SK-N-DZ (cell line): ENCODE measurements around the gene SPTLC2.
A peak's percentile ranks its signal among the peaks of the same experiment; 100 is the strongest.

ENCODE experiments used
- DNase-seq: peaks from one replicate; pipeline ENCODE4 v3.0.0-alpha.2; 2015; ENCODE audit warnings: low spot score

The SPTLC2 gene

GRCh38 chr14:77623201-77623600 lies 6.8 kb upstream of the SPTLC2 start:
- no peak for DNase-seq

- DNase-seq, result no peak
Measured at GRCh38 chr14:77622366-77622961, 6.0 kb upstream of the SPTLC2 start.

- DNase-seq, result no peak
Measured at GRCh38 chr14:77620222-77620870, 3.9 kb upstream of the SPTLC2 start.

GRCh38 chr14:77618381-77618970 lies 2.0 kb upstream of the SPTLC2 start:
- no peak for DNase-seq

GRCh38 chr14:77616133-77616453 lies 344 bp downstream of the SPTLC2 start:
- no peak for DNase-seq

GRCh38 chr14:77615361-77616132 lies 890 bp downstream of the SPTLC2 start:
- peak; percentile 23 for DNase-seq

GRCh38 chr14:77613201-77613600 lies 3.2 kb downstream of the SPTLC2 start:
- DNase-seq, result no peak

- no peak for DNase-seq
Measured at GRCh38 chr14:77612011-77612620, 4.3 kb downstream of the SPTLC2 start.

DNA sequence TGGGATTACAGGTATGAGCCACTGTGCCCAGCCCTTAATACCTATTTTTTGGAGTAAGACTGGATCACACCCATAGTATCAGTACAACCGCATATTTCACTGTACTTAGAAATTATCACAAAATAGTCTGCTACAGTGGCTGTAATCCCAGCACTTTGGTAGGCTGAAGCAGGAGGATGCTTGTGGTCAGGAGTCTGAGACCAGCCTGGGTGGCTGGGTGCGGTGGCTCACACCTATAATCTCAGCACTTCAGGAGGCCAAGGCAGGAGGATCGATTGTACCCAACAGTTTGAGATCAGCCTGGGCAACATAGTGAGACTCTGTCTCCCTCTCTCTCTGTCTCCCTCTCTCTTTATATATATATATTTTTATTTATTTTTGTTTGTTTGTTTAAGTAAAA lies 5.9 kb downstream of the SPTLC2 start:
- DNase-seq, result no peak

DNA sequence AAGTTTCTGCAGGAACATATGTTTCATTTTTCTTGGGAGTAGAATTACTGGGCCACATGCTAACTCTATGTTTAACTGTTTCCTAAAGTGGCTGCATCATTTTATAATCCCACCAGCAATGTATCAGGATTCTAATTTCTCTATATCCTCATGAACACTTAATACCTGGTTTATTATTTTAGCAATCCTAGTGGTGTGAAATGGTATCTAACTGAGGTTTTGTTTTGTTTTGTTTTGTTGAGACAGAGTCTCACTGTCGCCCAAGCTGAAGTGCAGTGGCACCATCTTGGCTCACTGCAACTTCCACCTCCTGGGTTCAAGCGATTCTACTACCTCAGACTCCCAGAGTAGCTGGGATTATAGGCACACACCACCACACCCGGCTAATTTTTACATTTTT lies 6.5 kb downstream of the SPTLC2 start:
- DNase-seq, result no peak

DNA sequence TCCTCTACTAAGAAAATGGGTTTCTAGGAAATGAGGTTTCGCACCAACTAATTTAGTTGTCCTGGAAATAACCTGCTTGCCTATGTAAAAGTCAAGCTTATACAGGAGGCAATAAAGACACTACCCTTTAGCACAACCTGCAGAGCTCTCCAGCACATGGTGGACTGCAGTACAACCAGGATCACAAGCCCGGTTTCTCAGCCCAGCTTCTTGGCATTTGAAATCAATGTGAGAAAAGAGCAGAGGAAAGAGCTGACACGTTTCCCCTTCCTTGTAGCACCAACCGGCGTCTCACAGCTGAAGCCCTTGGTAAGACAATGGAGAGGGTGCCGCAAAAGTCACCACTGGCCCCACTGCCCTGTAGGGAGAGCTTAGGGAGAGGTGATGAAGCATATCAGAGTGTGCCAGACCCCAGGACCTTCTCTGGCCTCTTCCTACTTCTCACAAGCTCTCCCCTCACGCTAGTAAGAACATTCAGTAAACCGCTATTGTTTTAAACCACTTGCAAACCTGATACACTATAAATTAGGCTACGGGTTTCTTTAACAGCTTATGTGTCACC lies 8.6 kb downstream of the SPTLC2 start:
- no peak for DNase-seq

- DNase-seq, result no peak
Measured at GRCh38 chr14:77605392-77605972, 11.0 kb downstream of the SPTLC2 start.

- peak; percentile 73 for DNase-seq
Measured at GRCh38 chr14:77603654-77604255, 12.7 kb downstream of the SPTLC2 start.

- DNase-seq, result no peak
Measured at GRCh38 chr14:77603031-77603430, 13.4 kb downstream of the SPTLC2 start.

DNA sequence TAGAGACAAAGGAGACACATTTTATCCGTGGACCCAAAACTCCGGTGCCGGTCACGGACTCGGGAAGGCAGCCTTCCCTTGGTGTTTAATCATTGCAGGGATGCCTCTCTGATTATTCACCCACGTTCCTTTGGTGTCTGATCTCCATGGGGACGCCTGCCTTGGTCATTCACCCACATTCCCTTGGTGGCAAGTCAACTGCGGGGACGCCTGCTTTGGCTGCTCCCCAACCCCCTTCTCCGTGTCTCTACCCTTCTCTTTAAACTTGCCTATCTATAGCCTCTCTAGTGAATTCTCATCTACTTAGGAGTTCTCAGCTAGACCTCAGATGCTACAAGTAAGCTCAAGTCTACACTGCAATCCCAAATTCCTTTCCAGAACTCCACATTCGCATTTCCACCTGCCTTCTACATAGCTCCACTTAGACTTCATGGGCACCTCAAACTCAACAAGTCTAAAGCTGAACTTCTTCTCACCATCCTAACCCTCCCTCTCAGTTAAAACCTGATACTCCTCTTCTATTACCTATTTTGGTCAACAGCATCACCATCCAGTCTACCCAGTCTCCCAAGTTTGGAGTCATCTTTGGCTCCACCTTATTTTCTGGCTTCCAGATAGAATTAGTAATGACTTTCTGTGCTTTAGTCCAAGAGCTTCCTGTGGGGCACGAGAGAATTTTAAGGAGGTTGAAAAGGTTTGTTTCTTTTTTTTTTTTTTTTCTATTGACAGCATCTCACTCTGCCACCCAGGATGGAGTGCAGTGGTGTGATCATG lies 14.4 kb downstream of the SPTLC2 start:
- no peak for DNase-seq

GRCh38 chr14:77599889-77600288 lies 16.5 kb downstream of the SPTLC2 start:
- no peak for DNase-seq

DNA sequence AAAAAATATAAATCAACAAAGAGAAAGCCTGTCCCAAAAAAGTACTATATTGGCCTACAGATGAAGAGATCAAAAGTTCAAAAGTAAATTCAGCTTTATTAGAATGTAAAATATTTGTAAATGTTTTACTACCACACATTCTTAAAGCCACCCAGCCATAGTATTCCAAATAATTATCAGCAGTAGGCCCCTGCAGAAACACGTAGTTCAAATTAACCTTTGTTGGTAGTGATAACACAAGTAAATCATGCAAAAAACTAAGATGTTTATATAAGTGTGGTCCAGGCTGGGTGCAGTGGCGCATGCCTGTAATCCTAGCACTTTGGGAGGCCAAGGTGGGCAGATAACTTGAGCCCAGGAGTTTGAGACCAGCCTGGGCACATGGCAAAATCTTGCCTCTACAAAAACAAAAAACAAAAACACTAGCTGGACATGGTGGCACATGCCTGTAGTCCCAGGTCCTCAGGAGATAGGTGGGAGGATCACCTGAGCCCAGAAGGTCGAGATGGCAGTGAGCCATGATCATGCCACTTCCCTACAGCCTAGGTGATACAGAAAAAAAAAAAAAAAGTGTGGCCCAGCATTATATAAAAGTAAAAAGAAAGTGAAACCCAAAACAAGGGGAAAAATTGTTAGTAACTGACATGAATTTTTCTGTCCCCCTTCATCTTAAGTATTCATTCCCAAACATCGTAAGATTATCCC lies 17.9 kb downstream of the SPTLC2 start:
- DNase-seq, result no peak

DNA sequence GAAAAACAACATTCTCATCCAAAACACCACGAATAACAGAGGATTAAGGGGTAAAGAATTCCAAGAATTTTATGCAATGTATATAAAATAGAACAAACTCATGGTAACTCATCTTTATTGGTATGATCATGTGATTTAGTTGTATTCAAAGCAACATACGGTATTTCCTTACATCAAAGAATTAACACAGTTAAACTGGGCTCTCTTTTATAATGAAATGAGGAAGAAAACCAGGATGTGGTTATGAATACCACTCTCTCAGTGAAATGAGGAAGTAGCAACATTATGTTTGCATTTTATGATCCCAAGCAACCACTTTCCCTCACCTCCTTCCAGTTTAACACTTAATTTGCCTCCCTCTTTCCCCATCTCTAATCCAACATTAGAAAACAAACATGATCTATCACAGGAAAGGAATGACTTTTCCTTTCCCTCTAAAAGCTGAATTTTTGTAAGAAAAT lies 22.9 kb downstream of the SPTLC2 start:
- no peak for DNase-seq

- no peak for DNase-seq
Measured at GRCh38 chr14:77590845-77591485, 25.5 kb downstream of the SPTLC2 start.
